ENCODE measurements around the gene BAZ2A. TPM values are rescaled to one million over a fixed set of nuclear protein-coding genes. Genes with fewer than 3 reads are reported as not detected.

BAZ2A gene
- total and polyA plus RNA-seq, 2 donors = 18.0 to 29.8 TPM

- Histone ChIP-seq H3K36me3 (ENCODE audit: control insufficient read depth in 2 of 2, insufficient read depth in 2 of 2, low read length in 1 of 2) (peaks cover 58 to 80% of the 10 kb centered on the region in 2 donors), H3K27me3 (ENCODE audit: control insufficient read depth in 2 of 2, insufficient read depth in 1 of 2, low read length in 1 of 2) (no peaks in the 10 kb centered on the region), H3K4me1 (ENCODE audit: control insufficient read depth in 2 of 2, insufficient read depth in 2 of 2, low read length in 2 of 2) (peaks cover 14 to 26% of the 10 kb centered on the region in 2 donors), H3K27ac (ENCODE audit: low read depth in 1 of 2, low read length in 1 of 2) (no peak overlapping the region), H3K9me3 (ENCODE audit: control insufficient read depth in 2 of 2, insufficient read depth in 1 of 2, low read length in 1 of 2) (no peaks in the 10 kb centered on the region), H3K4me3 (ENCODE audit: low read length in 2 of 2) (no peak overlapping the region)
- 98% methylated on average over 6 of the region's 6 CpGs for WGBS
- no peak for DNase-seq (ENCODE audit: low read depth in 6 of 9, low spot score in 9 of 9)
These were observed 11.1 kb upstream of the BAZ2A start for GRCh38 chr12:56641219-56641618.

- WGBS = 87% methylated on average over 2 of the region's 2 CpGs
These were observed 7.5 kb upstream of the BAZ2A start for GRCh38 chr12:56637621-56638020.

GRCh38 chr12:56636675-56637540 lies 6.8 kb upstream of the BAZ2A start:
- H3K27ac ChIP-seq (ENCODE audit: low read depth in 1 of 2, low read length in 1 of 2) = peak overlapping the region; percentile 98 to 99
- peak; percentile 94 to 99 (median 97) for DNase-seq (ENCODE audit: low read depth in 6 of 9, low spot score in 9 of 9)
- WGBS = 12% methylated on average over 12 of the region's 12 CpGs
- H3K9me3 ChIP-seq (ENCODE audit: control insufficient read depth in 2 of 2, insufficient read depth in 1 of 2, low read length in 1 of 2) = no peaks in the 10 kb centered on the region
- no peaks in the 10 kb centered on the region for H3K27me3 ChIP-seq (ENCODE audit: control insufficient read depth in 2 of 2, insufficient read depth in 1 of 2, low read length in 1 of 2)
- H3K4me3 ChIP-seq (ENCODE audit: low read length in 2 of 2) = peak overlapping the region; percentile 82 to 90
- peaks cover 40 to 49% of the 10 kb centered on the region in 2 donors for H3K36me3 ChIP-seq (ENCODE audit: control insufficient read depth in 2 of 2, insufficient read depth in 2 of 2, low read length in 1 of 2)
- H3K4me1 ChIP-seq (ENCODE audit: control insufficient read depth in 2 of 2, insufficient read depth in 2 of 2, low read length in 2 of 2) = peaks cover 20 to 49% of the 10 kb centered on the region in 2 donors

More at GRCh38 chr12:56637621-56638020, 7.5 kb upstream of the BAZ2A start:
- no peak for DNase-seq (ENCODE audit: low read depth in 6 of 9, low spot score in 9 of 9)
- Histone ChIP-seq H3K9me3 (ENCODE audit: control insufficient read depth in 2 of 2, insufficient read depth in 1 of 2, low read length in 1 of 2) (no peaks in the 10 kb centered on the region), H3K36me3 (ENCODE audit: control insufficient read depth in 2 of 2, insufficient read depth in 2 of 2, low read length in 1 of 2) (peaks cover 47 to 56% of the 10 kb centered on the region in 2 donors), H3K4me1 (ENCODE audit: control insufficient read depth in 2 of 2, insufficient read depth in 2 of 2, low read length in 2 of 2) (peaks cover 13 to 42% of the 10 kb centered on the region in 2 donors), H3K27ac (ENCODE audit: low read depth in 1 of 2, low read length in 1 of 2) (peak overlapping the region in 1 of 2 donors; percentile 99), H3K4me3 (ENCODE audit: low read length in 2 of 2) (no peak overlapping the region), H3K27me3 (ENCODE audit: control insufficient read depth in 2 of 2, insufficient read depth in 1 of 2, low read length in 1 of 2) (no peaks in the 10 kb centered on the region)

GRCh38 chr12:56635806-56636674 lies 5.9 kb upstream of the BAZ2A start:
- WGBS = under 1% methylated on average over 20 of the region's 20 CpGs
- Histone ChIP-seq H3K4me1 (ENCODE audit: control insufficient read depth in 2 of 2, insufficient read depth in 2 of 2, low read length in 2 of 2) (peaks cover 26 to 57% of the 10 kb centered on the region in 2 donors), H3K4me3 (ENCODE audit: low read length in 2 of 2) (peak overlapping the region; percentile 82 to 90), H3K36me3 (ENCODE audit: control insufficient read depth in 2 of 2, insufficient read depth in 2 of 2, low read length in 1 of 2) (peaks cover 33 to 40% of the 10 kb centered on the region in 2 donors), H3K27me3 (ENCODE audit: control insufficient read depth in 2 of 2, insufficient read depth in 1 of 2, low read length in 1 of 2) (no peaks in the 10 kb centered on the region), H3K27ac (ENCODE audit: low read depth in 1 of 2, low read length in 1 of 2) (peak overlapping the region; percentile 98 to 99), H3K9me3 (ENCODE audit: control insufficient read depth in 2 of 2, insufficient read depth in 1 of 2, low read length in 1 of 2) (no peaks in the 10 kb centered on the region)
- DNase-seq (ENCODE audit: low read depth in 6 of 9, low spot score in 9 of 9) = peak; percentile 85 to 95 (median 88)

- Histone ChIP-seq H3K27ac (ENCODE audit: low read depth in 1 of 2, low read length in 1 of 2) (peak overlapping the region; percentile 98 to 99), H3K27me3 (ENCODE audit: control insufficient read depth in 2 of 2, insufficient read depth in 1 of 2, low read length in 1 of 2) (no peaks in the 10 kb centered on the region), H3K4me3 (ENCODE audit: low read length in 2 of 2) (peak overlapping the region; percentile 82 to 90), H3K4me1 (ENCODE audit: control insufficient read depth in 2 of 2, insufficient read depth in 2 of 2, low read length in 2 of 2) (peaks cover 34 to 66% of the 10 kb centered on the region in 2 donors), H3K9me3 (ENCODE audit: control insufficient read depth in 2 of 2, insufficient read depth in 1 of 2, low read length in 1 of 2) (no peaks in the 10 kb centered on the region), H3K36me3 (ENCODE audit: control insufficient read depth in 2 of 2, insufficient read depth in 2 of 2, low read length in 1 of 2) (peaks cover 31 to 38% of the 10 kb centered on the region in 2 donors)
- under 1% methylated on average over 47 of the region's 47 CpGs for WGBS
- DNase-seq (ENCODE audit: low read depth in 6 of 9, low spot score in 9 of 9) = peak in 7 of 9 donors; percentile 59 to 87 (median 67)
These were observed 5.0 kb upstream of the BAZ2A start for GRCh38 chr12:56634837-56635791.

- Histone ChIP-seq H3K4me1 (ENCODE audit: control insufficient read depth in 2 of 2, insufficient read depth in 2 of 2, low read length in 2 of 2) (peaks cover 34 to 66% of the 10 kb centered on the region in 2 donors), H3K4me3 (ENCODE audit: low read length in 2 of 2) (peak overlapping the region; percentile 82 to 90), H3K36me3 (ENCODE audit: control insufficient read depth in 2 of 2, insufficient read depth in 2 of 2, low read length in 1 of 2) (peaks cover 23 to 30% of the 10 kb centered on the region in 2 donors), H3K27ac (ENCODE audit: low read depth in 1 of 2, low read length in 1 of 2) (peak overlapping the region; percentile 98 to 99), H3K27me3 (ENCODE audit: control insufficient read depth in 2 of 2, insufficient read depth in 1 of 2, low read length in 1 of 2) (no peaks in the 10 kb centered on the region), H3K9me3 (ENCODE audit: control insufficient read depth in 2 of 2, insufficient read depth in 1 of 2, low read length in 1 of 2) (no peaks in the 10 kb centered on the region)
- peak in 6 of 9 donors; percentile 53 to 78 (median 62) for DNase-seq (ENCODE audit: low read depth in 6 of 9, low spot score in 9 of 9)
- WGBS = 1% methylated on average over 27 of the region's 27 CpGs
These were observed 4.2 kb upstream of the BAZ2A start for GRCh38 chr12:56634242-56634836.

- peaks cover 16 to 24% of the 10 kb centered on the region in 2 donors for H3K36me3 ChIP-seq (ENCODE audit: control insufficient read depth in 2 of 2, insufficient read depth in 2 of 2, low read length in 1 of 2)
- 75% methylated on average over 12 of the region's 12 CpGs for WGBS
- peak in 1 of 9 donors; percentile 15 for DNase-seq (ENCODE audit: low read depth in 6 of 9, low spot score in 9 of 9)
- peak overlapping the region; percentile 82 to 90 for H3K4me3 ChIP-seq (ENCODE audit: low read length in 2 of 2)
- no peaks in the 10 kb centered on the region for H3K27me3 ChIP-seq (ENCODE audit: control insufficient read depth in 2 of 2, insufficient read depth in 1 of 2, low read length in 1 of 2)
- peak overlapping the region; percentile 98 to 99 for H3K27ac ChIP-seq (ENCODE audit: low read depth in 1 of 2, low read length in 1 of 2)
- peaks cover 34 to 71% of the 10 kb centered on the region in 2 donors for H3K4me1 ChIP-seq (ENCODE audit: control insufficient read depth in 2 of 2, insufficient read depth in 2 of 2, low read length in 2 of 2)
- H3K9me3 ChIP-seq (ENCODE audit: control insufficient read depth in 2 of 2, insufficient read depth in 1 of 2, low read length in 1 of 2) = no peaks in the 10 kb centered on the region
These were observed 3.5 kb upstream of the BAZ2A start for GRCh38 chr12:56633468-56634241.

All from thymus (tissue), 11 donors.